GM19467 (cell line): ENCODE measurements around the gene ESPN.
"Not testable (repeated sequence)": the region's sequence is repeated elsewhere in the genome, so short reads cannot be mapped to it uniquely, and the experiment has no call there.

Source experiments
- ATAC-seq: cut with Tn5 transposase; IDR thresholded peaks from one replicate; pipeline ENCODE4 v1.9.1; 2021; ENCODE audit warnings: mild to moderate bottlenecking, moderate library complexity; ENCODE audit not compliant: unreplicated experiment

Gene ESPN

GRCh38 chr1:6447016-6447817 lies 22.6 kb downstream of the ESPN start:
- no peak for ATAC-seq

GRCh38 chr1:6447818-6448748 lies 23.5 kb downstream of the ESPN start:
- no peak for ATAC-seq

- ATAC-seq = no peak
These were observed 24.4 kb downstream of the ESPN start for GRCh38 chr1:6448749-6449631.

- no peak for ATAC-seq
These were observed 25.5 kb downstream of the ESPN start for GRCh38 chr1:6450005-6450450.

GRCh38 chr1:6450486-6450885 lies 25.9 kb downstream of the ESPN start:
- ATAC-seq = not testable (repeated sequence)

GRCh38 chr1:6450943-6451373 lies 26.4 kb downstream of the ESPN start:
- ATAC-seq = no peak

- ATAC-seq = not testable (repeated sequence)
These were observed 29.6 kb downstream of the ESPN start for GRCh38 chr1:6453895-6454855.

GRCh38 chr1:6454856-6455751 lies 30.5 kb downstream of the ESPN start:
- ATAC-seq = no peak

- ATAC-seq = not testable (repeated sequence)
These were observed 31.4 kb downstream of the ESPN start for GRCh38 chr1:6455752-6456520.

- no peak for ATAC-seq
These were observed 32.4 kb downstream of the ESPN start for GRCh38 chr1:6456800-6457466.

GRCh38 chr1:6459850-6460265 lies 35.3 kb downstream of the ESPN start:
- no peak for ATAC-seq

- ATAC-seq = no peak
These were observed 35.9 kb downstream of the ESPN start for GRCh38 chr1:6460301-6461050.

GRCh38 chr1:6461051-6461530 lies 36.5 kb downstream of the ESPN start:
- no peak for ATAC-seq

- ATAC-seq = no peak
These were observed 37.2 kb downstream of the ESPN start for GRCh38 chr1:6461538-6462411.

- no peak for ATAC-seq
These were observed 38.0 kb downstream of the ESPN start for GRCh38 chr1:6462412-6463119.
